WERI-Rb-1 (cell line): ENCODE measurements around the gene XIRP2.

Experiments used
- DNase-seq: peaks from one replicate; pipeline ENCODE4 v3.0.0-alpha.2; 2020
- H3K27ac ChIP-seq: fragments of 250-450 bp; sonication (Bioruptor Pico); 2 replicates; pipeline ENCODE4 v1.5.1; 2020; ENCODE audit warnings: mild to moderate bottlenecking, moderate library complexity
- H3K27me3 ChIP-seq: fragments of 250-450 bp; sonication (Bioruptor Pico); 2 replicates; pipeline ENCODE4 v1.5.1; 2021; ENCODE audit warnings: mild to moderate bottlenecking, low read depth, moderate library complexity; ENCODE audit not compliant: insufficient read depth, severe bottlenecking
- H3K36me3 ChIP-seq: fragments of 250-450 bp; sonication (Bioruptor Pico); 2 replicates; pipeline ENCODE4 v1.5.1; 2020; ENCODE audit warnings: mild to moderate bottlenecking, moderate library complexity
- H3K4me3 ChIP-seq: 2 replicates; pipeline ENCODE4 v1.5.1; 2011; ENCODE audit warnings: low read depth, mild to moderate bottlenecking, control low read depth, low read length
- H3K9me3 ChIP-seq: fragments of 250-450 bp; sonication (Bioruptor Pico); 2 replicates; pipeline ENCODE4 v1.5.1; 2021; ENCODE audit warnings: mild to moderate bottlenecking, moderate library complexity; ENCODE audit not compliant: severe bottlenecking
- CTCF ChIP-seq: IDR thresholded peaks from 2 replicates; pipeline ENCODE4 v1.5.1; 2011; ENCODE audit warnings: low read depth, mild to moderate bottlenecking, control low read depth, inconsistent platforms, low read length

The XIRP2 gene

DNA sequence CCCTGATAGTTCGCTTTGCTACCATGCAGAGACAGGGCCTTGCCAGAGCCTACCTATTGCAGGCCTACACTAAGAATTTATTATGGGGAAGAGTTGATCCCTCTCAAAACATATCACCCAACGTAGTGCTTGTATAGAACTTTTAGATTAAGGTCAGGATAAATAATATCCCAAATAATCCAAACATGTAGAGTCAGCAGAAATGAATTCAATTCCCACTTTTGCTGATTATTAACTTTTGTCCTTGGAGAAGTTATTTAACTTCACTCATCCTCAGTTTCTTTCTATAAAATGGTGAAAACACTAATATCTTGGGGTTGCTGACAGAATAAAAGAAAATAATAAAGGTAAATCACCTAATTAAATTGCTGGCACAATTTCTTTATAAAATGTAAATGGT lies 294.1 kb downstream of the XIRP2 start:
- Histone ChIP-seq H3K27ac (no peak overlapping the region), H3K4me3 (no peak overlapping the region), H3K9me3 (no peaks in the 10 kb centered on the region), H3K27me3 (no peaks in the 10 kb centered on the region), H3K36me3 (no peaks in the 10 kb centered on the region)
- DNase-seq: no peak
- no peak for TF ChIP-seq CTCF

- no peak for TF ChIP-seq CTCF
- H3K27me3 ChIP-seq: no peaks in the 10 kb centered on the region
- H3K4me3 ChIP-seq: no peak overlapping the region
- H3K36me3 ChIP-seq: no peaks in the 10 kb centered on the region
- H3K27ac ChIP-seq: no peak overlapping the region
- no peak for DNase-seq
- H3K9me3 ChIP-seq: no peaks in the 10 kb centered on the region
These were observed 295.7 kb downstream of the XIRP2 start for GRCh38 chr2:167183931-167184330.

DNA sequence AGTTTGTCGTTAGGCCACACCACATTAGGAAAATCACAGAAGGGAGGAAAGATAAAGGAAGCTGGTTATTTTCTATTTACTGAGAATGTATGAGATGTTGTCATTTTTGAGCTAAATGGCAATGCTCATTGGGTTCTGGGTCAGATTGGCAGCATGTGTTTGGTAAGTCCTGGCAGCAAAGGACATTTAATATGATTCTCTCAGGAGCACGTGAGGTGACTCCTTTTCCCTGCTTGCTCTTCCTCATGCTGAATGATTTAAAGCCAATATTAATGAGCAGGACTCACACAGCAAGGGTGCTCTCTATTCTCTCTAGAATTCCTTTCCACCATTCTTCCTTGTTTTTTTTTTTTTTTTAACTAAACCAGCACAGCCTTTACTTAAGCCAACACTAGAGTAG lies 298.2 kb downstream of the XIRP2 start:
- TF ChIP-seq CTCF: no peak
- H3K27me3 ChIP-seq: no peaks in the 10 kb centered on the region
- H3K27ac ChIP-seq: no peak overlapping the region
- DNase-seq: no peak
- H3K9me3 ChIP-seq: no peaks in the 10 kb centered on the region
- no peak overlapping the region for H3K4me3 ChIP-seq
- H3K36me3 ChIP-seq: no peaks in the 10 kb centered on the region

GRCh38 chr2:167187049-167187727 lies 298.9 kb downstream of the XIRP2 start:
- Histone ChIP-seq H3K36me3 (no peaks in the 10 kb centered on the region), H3K9me3 (no peaks in the 10 kb centered on the region), H3K27me3 (no peaks in the 10 kb centered on the region), H3K4me3 (no peak overlapping the region), H3K27ac (no peak overlapping the region)
- TF ChIP-seq CTCF: no peak
- no peak for DNase-seq

GRCh38 chr2:167187978-167188967 lies 300.0 kb downstream of the XIRP2 start:
- Histone ChIP-seq H3K4me3 (no peak overlapping the region), H3K27me3 (no peaks in the 10 kb centered on the region), H3K9me3 (no peaks in the 10 kb centered on the region), H3K27ac (no peak overlapping the region), H3K36me3 (no peaks in the 10 kb centered on the region)
- DNase-seq: no peak
- no peak for TF ChIP-seq CTCF
